Vein endothelial cell (primary cell): Measurements from ENCODE around the gene LGALS9B. TPM values are rescaled to one million over a fixed set of nuclear protein-coding genes. Genes with fewer than 3 reads are reported as not detected.

Experiments used
- small RNA-seq: library from RNA; depleted of rRNA; stranded (forward); fragments of <200 nt; gene quantifications from one replicate; pipeline ENCODE3, GENCODE V24; 2012
- total RNA-seq: library from RNA; depleted of rRNA; stranded (reverse); fragments of >200 nt; gene quantifications from 2 replicates; pipeline ENCODE4 v1.2.3, GENCODE V29; 2012

The LGALS9B gene
- not detected in 2 replicates for total RNA-seq

GRCh38 chr17:20467447-20467846 lies at the start of gene LGALS9B:
Gene LGALS9B, minus strand, starts transcription at chr17:20467539. Its CDS starts 69 bp downstream, at chr17:20467470.

Small RNA genes lying within 50 kb of the gene (small RNA-seq; reads per million reads assigned to genes)
- gene YWHAEP3 = not detected

Other genes starting within 250 kb of the LGALS9B start
- gene CDRT15L2, start 112.2 kb upstream of the LGALS9B start, total RNA-seq = not detected in 2 replicates